HG03175 (cell line): Measurements from ENCODE around the gene TOX2.
"Not testable (repeated sequence)": the region's sequence is repeated elsewhere in the genome, so short reads cannot be mapped to it uniquely, and the experiment has no call there.

Source experiments
- ATAC-seq: cut with Tn5 transposase; IDR thresholded peaks from one replicate; pipeline ENCODE4 v1.9.1; 2021; ENCODE audit warnings: mild to moderate bottlenecking, moderate library complexity; ENCODE audit not compliant: unreplicated experiment

TOX2 gene

DNA sequence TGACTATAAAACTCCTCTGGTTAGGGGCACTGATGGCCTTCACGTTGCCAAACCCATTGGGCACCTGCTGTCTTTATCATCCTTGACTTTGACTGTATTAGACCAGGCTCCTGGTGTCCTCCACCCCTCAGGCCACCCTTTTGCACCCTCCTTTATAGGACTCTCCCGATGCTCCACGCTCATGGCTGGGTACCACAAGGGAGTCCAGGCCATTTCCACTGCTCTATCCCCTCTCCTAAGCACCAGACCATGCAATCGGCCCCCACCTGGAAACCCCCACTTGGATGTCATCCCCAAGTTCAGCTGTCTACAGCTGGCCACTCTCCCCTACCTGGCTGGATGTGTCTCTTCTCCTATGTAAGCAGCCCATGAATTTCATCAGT is 115.2 kb downstream of the TOX2 start:
- no peak for ATAC-seq

DNA sequence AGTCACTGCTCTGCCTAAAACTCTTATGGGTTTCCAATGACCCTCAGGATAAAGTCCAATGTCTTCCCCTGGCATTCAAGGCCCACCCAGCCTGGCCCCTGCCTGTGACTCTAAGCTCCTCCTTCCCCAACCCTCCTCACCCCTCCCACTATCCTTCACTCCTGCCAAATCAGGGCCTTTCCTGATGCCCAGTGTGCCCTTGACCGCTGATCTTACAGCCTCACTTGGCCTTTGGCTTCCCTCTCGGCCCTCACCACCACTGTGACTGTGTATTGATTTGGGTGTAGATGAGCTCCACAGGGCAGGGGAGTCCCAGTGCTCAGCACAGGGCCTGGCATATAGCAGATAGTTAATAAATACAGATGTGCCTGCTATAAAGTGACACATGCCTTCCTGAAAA is 115.7 kb downstream of the TOX2 start:
- no peak for ATAC-seq

DNA sequence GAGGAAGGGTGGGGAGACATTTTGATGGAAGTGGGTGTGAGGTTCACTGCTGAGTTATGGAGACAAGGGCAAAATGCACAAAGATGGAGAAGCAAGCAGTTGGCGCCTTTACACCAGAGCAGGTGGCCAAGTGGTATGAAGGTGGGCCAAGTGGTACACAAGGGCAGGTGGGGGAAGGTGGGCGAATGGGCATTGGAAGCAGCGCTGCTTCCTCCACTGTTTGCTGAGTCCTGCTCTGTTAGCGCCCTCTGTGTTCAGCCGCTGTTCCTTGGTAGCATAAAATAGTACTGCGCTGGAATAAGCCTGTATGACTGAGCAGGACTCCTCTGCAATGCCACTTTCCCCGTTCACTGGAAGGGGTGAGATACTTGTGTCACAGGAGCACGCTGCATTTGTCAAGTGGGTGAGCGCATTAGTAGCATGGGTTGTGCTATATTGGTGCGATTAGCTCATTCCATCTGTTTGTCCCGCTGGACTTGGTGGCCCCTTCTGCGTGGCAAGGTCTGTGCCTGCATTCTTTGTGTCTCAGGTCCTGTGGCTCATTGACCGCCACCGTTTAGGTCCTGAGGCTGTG is 116.4 kb downstream of the TOX2 start:
- no peak for ATAC-seq

DNA sequence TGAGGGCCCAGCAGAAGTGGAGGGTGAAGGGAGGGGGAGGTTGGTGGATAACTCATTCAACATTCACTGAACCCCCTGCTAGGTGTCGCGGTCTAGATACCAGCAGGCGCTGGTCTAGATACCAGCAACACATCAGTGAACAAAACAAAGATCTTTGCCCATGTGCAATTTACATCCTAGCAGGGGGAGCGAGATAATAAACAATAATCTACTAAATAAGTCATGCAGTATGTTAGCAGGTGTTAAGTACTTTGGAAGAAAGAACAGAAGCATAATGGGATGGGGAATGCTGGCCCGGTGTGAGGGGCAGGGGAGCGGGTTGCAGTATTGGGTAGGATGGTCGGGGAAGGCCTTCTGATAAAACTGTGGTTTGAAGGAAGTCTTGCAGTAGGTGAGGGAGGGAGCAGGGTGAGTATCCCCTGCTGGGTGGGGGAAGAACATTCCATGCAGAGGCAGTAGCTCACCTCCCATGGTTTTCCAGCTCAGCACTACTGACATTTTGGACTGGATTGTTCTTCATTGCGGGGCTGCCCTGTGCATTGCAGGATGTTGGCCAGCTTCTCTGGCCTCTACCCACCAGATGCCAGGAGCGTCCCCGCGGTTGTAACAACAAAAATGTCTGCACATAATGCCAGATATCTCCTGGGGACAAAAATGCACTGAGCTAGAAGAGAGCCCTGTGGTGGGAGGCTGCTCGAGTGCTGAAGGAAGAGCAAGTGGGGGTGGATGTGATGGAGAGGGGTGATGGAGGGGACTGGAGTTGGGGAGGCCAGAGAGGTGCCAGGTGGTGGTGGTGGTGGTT is 117.3 kb downstream of the TOX2 start:
- no peak for ATAC-seq

DNA sequence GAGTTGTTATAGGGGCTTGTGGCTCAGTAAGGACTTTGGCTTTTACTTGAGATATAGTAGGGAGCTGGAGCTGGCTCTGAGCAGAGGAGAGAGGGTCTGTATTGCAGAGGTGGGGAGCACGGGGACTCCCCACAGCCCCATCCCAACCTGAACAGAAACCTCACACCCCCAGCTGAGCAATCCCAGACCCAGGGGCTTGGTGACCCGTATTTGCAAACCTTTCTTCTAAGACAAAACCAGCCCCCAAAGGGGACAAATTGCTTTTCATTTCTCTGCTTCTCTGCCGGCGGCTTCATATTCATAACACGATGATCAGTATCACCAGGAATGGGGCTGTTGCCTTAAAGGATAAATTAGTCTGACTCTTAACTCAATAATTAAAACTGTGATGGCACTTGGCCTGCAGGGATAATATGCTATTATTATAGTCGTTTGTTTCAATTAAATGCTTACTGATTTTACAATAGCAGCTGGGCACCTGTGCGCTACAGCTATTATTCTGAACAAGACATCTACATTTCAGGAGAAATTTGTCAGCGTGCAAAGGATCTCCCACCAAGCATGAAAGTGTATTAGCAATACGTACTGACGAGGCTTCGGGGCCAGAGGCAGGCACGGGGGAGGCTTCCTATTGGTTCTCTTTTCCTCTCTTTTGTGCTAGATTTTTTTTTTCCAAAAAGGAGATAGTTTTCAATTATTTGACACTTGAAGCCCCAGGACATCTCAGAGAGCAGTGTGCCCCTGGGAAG is 118.1 kb downstream of the TOX2 start:
- no peak for ATAC-seq

GRCh38 chr20:44033344-44033743 is 118.7 kb downstream of the TOX2 start:
- no peak for ATAC-seq

DNA sequence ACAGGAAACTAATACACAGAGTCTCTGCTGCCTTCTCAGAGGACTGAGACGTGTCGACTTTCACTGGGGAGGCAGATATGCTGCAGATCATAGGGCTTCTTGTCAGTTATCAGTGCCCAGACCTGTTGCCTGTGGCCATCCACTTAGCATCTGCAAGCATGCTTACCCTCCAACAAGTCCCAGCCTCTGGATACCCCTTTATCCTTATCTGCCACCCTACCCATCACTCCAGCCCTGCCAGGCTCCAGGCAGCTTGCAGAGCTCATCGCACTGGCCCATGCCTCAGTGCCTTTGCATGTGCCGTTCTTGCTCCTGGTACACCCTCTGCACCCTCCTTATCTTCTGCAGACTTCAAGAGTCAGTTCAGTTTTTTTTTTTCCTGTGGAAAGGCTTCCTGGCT is 119.2 kb downstream of the TOX2 start:
- ATAC-seq, result no peak

DNA sequence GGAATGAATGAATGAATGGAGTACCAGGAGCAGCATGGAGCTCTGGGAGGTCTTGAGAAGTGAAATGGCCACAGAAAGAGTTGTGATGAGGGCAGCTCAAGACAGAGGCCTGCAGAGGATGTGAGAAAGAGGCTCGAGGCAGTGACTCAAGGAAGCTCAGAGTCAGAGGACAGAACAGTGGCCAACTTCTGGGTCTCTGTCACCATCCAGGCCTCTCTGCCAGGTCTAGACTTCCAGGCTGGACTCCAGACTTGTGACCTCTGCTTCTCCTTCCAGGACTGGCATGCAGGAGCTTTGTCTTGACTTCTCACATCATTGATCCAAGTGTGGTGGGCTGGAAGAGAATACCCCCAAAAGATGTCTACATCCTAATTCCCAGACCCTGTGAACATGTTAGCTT is 119.8 kb downstream of the TOX2 start:
- ATAC-seq, result no peak

- ATAC-seq, result no peak
Observed at GRCh38 chr20:44034965-44035635, 120.4 kb downstream of the TOX2 start.

GRCh38 chr20:44035924-44036323 is 121.3 kb downstream of the TOX2 start:
- no peak for ATAC-seq

- no peak for ATAC-seq
Observed at GRCh38 chr20:44036441-44036840, 121.8 kb downstream of the TOX2 start.

DNA sequence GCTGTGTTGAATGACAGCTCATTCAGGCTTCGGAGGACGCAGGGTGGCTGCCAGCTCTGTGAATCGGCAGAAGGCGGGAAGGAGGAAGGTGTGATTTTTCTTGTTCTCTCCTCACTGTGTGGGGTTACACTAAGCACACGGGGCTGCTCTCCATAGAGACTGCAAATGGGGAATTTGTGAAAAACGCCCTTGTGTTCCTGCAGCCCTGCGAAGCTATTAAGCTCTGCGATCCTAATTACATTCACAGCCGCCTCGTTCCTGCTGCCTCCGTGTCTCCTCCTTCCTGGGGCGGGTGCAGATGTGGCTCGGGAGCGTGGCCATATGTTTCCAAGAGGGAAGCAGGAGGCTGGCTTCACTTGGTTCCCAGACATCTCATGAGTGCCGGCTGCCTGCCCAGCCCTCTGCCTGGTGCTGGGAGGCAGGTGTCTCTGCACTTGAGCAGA is 124.0 kb downstream of the TOX2 start:
- no peak for ATAC-seq

DNA sequence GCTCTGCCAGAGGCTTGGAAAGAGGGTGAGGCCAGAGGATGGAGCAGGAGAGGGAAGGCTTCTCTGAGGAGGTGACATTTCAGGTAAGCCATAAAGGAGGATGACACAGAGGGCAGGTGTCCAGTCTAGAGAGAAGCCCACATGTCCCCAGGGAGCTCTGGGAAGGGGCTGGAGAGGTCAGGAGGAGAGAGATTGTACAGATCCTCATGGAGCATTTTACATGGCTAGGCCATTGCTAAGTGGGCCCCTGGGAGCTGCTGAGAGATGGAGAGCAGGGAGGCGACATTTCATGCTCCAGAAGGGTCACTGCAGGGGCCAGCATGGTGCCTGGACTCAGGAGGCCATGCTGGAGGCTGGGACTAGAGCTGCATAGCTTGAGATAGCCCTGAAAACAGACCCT is 124.5 kb downstream of the TOX2 start:
- ATAC-seq, result no peak

DNA sequence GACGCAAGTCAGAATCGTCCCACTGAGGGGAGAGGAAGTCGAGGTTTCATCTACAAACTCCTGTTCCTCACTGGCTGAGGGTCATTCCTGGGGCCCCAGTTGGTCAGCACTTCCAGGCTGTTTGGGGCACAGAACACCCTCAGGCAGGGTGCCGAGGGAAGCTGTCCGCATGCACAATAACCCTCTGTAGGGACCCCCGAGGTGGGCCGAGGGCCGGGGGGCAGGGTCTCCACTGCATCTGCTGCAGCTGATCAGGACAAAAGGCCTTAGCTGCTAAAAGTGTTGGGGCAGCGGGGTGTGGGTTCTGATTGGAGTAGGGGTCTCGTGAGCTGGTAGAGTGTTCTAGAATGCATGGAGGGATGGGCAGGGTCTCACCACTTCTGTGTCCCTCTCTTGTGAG is 125.1 kb downstream of the TOX2 start:
- no peak for ATAC-seq

- ATAC-seq, result no peak
Observed at GRCh38 chr20:44040202-44040915, 125.7 kb downstream of the TOX2 start.

DNA sequence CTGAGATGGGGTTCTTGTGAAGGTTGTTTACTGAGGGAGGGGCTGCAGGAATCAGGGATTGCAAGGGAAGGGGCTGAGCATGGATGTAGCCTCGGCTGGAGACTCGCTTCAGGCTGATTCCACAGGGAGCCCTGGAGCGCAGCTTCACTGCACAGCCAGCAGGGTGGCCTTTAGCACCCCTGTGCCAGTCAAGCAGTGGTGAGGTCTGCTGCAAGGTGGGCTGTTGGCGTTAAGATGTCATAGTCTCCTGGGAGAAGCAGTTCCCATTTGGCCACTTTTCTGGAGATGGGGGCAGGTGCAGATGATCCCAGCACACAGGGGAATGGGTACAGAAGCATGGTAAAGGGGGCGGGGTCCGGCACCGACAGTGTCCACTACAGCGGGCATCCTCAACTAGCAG is 126.3 kb downstream of the TOX2 start:
- ATAC-seq, result no peak

DNA sequence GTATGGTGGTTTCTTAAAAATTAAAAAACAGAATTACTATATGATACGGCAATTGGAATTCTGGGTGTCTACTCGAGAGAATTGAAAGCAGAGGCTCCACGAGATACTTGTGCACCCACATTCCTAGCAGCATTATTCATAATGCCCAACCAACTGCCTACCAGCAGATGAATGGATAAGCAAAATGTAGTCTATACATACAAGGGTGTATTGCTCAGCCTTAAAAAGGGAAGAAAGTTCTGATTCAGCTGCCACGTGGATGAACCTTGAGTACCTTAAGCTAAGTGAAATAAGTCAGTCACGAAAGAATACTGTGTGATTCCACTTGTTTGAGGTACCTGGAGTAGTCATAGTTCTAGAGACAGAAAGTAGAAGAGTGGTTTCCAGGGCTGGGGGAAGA is 130.1 kb downstream of the TOX2 start:
- not testable (repeated sequence) for ATAC-seq

DNA sequence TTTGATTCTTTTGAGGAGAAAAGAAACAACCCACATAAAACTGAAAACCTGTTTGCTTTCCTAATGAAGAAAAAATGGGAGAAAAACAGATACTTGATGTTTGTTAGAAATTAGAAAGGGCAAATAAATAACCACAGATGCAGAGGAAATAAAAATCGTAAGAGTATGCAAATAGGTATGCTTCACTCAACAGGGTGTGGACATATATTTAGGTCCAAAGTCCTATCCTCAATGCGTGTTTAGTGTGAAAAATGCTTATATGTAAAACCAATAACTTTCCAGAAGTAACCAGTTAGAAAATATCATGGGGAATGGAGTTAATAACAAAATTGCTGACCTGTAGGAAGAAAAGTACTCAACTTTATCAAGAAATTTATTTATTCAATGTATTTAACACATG is 135.7 kb downstream of the TOX2 start:
- no peak for ATAC-seq

DNA sequence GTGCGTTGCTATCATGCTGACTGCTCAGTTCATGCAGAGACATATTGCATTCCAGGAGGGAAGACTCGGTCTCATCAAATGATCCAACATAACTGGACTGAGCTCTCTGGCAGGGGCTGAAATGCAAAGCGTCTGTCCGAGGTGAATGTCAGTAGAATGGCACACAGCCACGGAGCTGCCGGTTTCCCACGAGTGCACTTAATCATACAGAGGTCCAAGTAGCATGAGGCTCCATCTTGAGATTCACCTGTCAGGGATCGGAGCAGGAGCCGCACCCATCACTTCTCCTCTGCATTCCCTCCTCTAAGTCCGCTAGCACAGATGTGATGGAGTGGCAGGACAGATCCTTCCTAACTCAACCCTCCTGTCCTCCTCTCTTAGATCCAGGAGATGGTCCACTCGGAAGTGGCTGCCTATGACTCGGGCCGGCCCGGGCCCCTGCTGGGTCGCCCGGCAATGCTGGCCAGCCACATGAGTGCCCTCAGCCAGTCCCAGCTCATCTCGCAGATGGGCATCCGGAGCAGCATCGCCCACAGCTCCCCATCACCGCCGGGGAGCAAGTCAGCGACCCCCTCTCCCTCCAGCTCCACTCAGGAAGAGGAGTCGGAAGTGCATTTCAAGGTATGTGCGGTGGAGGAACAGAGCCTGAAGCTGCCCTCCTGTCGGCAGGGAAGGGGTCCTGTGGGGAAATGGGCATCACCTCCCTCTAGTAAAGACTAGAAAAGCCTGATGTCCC is 136.4 kb downstream of the TOX2 start:
- ATAC-seq, result no peak

DNA sequence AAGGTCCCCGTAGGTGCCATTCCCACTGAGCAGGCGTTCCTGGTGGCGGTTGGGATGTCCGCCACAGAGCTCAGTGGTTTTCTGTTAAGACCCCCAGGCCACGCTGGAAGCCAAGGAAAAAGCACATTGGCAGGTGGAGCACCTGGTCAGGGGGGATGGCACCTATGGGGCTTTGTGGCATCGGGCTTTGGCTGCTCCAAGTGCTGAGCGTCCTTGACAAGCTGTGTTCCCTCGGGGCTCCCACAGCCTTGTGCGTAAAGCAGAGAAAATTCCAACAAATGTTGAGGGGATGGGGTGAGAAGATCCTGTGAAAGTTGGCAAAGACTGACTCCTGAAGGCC is 137.0 kb downstream of the TOX2 start:
- ATAC-seq, result no peak
